Ovary (tissue), 3 donors: ENCODE measurements around the gene ATP10D.

Experiments
- EP300 ChIP-seq: sonication (generic); formaldehyde crosslinking; IDR thresholded peaks from one replicate; pipeline ENCODE4 v1.6.1; 2017; ENCODE audit warnings: antibody characterized with exemption
- POLR2A ChIP-seq: fragments of 450-650 bp; IDR thresholded peaks from one replicate; pipeline ENCODE4 v1.6.1; 2017; ENCODE audit warnings: antibody characterized with exemption, mild to moderate bottlenecking, moderate library complexity
- TF ChIP-seq, protein P1 (sequence below), 3 donors: fragments of 450-650 bp in 2 of 3; fragments of 200-600 bp in 1 of 3; IDR thresholded peaks; one replicate each; pipeline versions ENCODE4 v1.5.1 to v1.8.0; 2016 to 2022; ENCODE audit warnings: antibody characterized with exemption in 3 of 3, mild to moderate bottlenecking in 1 of 3
- donor health status: DM: no; HTN: no; CAD: no.

DNA sequence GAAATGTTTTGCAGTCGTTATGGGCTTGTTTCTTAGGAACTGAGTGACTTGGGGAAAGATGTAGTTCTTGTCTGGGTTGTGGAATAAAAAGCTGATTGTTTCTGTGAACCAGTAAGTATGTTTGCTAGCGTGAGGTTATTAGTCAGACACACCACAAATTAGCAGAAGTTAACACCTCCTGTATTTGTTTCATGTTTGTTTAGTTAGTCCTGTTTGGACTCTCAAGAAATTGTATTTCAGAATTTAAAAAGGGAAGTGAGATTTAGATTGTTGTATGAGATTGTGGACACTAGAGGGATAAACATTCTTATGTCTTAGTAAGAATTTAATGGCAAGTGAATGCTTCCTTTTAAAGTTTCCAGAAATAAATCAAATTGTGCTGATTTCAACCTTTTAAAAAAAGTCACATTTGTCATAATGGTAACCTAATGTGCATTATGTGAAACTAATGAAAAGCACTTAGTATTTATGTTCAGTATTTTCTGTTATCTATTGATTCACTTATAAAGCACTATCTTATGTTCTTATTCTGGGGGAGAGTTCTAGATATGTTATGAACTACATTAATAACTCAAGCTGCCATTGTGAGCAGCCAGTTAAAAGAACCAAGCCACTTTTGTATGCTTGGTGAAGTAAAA is 25.6 kb downstream of the ATP10D start:
- TF ChIP-seq POLR2A (no peak), EP300 (no peak)
- TF ChIP-seq, protein P1, sequence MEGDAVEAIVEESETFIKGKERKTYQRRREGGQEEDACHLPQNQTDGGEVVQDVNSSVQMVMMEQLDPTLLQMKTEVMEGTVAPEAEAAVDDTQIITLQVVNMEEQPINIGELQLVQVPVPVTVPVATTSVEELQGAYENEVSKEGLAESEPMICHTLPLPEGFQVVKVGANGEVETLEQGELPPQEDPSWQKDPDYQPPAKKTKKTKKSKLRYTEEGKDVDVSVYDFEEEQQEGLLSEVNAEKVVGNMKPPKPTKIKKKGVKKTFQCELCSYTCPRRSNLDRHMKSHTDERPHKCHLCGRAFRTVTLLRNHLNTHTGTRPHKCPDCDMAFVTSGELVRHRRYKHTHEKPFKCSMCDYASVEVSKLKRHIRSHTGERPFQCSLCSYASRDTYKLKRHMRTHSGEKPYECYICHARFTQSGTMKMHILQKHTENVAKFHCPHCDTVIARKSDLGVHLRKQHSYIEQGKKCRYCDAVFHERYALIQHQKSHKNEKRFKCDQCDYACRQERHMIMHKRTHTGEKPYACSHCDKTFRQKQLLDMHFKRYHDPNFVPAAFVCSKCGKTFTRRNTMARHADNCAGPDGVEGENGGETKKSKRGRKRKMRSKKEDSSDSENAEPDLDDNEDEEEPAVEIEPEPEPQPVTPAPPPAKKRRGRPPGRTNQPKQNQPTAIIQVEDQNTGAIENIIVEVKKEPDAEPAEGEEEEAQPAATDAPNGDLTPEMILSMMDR (IDR thresholded peaks at IDR 0.05), result no peak
